HG03108 (cell line): ENCODE results near the gene AHCYL1.
A peak's percentile ranks its signal among the peaks of the same experiment; 100 is the strongest.
"Not testable (repeated sequence)": the region's sequence is repeated elsewhere in the genome, so short reads cannot be mapped to it uniquely, and the experiment has no call there.

Experiments
- ATAC-seq: cut with Tn5 transposase; IDR thresholded peaks from one replicate; pipeline ENCODE4 v1.9.1; 2021; ENCODE audit warnings: moderate library complexity; ENCODE audit not compliant: unreplicated experiment

AHCYL1 gene

GRCh38 chr1:109996476-109996875 is 11.9 kb downstream of the AHCYL1 start:
- no peak for ATAC-seq

GRCh38 chr1:109997204-109997866 is 12.8 kb downstream of the AHCYL1 start:
- ATAC-seq: no peak

GRCh38 chr1:109997867-109998229 is 13.3 kb downstream of the AHCYL1 start:
- ATAC-seq: no peak

GRCh38 chr1:110002695-110003094 is 18.1 kb downstream of the AHCYL1 start:
- no peak for ATAC-seq

GRCh38 chr1:110003747-110004428 is 19.3 kb downstream of the AHCYL1 start:
- ATAC-seq: peak; percentile 70

GRCh38 chr1:110004583-110004982 is 20.0 kb downstream of the AHCYL1 start:
- ATAC-seq: no peak

- ATAC-seq: no peak
Measured at GRCh38 chr1:110005971-110006370, 21.4 kb downstream of the AHCYL1 start.

- no peak for ATAC-seq
Measured at GRCh38 chr1:110006516-110006915, 22.0 kb downstream of the AHCYL1 start.

GRCh38 chr1:110007046-110007830 is 22.7 kb downstream of the AHCYL1 start:
- ATAC-seq: no peak

- no peak for ATAC-seq
Measured at GRCh38 chr1:110008971-110009565, 24.5 kb downstream of the AHCYL1 start.

- ATAC-seq: peak; percentile 94
Measured at GRCh38 chr1:110011527-110012041, 27.0 kb downstream of the AHCYL1 start.

- peak; percentile 53 for ATAC-seq
Measured at GRCh38 chr1:110012100-110012780, 27.7 kb downstream of the AHCYL1 start.

GRCh38 chr1:110017792-110018191 is 33.2 kb downstream of the AHCYL1 start:
- no peak for ATAC-seq

- no peak for ATAC-seq
Measured at GRCh38 chr1:110018396-110018795, 33.8 kb downstream of the AHCYL1 start.

- ATAC-seq: no peak
Measured at GRCh38 chr1:110019770-110020169, 35.2 kb downstream of the AHCYL1 start.

- no peak for ATAC-seq
Measured at GRCh38 chr1:110021285-110021684, 36.7 kb downstream of the AHCYL1 start.

- no peak for ATAC-seq
Measured at GRCh38 chr1:110024613-110025012, 40.0 kb downstream of the AHCYL1 start.

GRCh38 chr1:110030687-110031086 is 46.1 kb downstream of the AHCYL1 start:
- not testable (repeated sequence) for ATAC-seq

GRCh38 chr1:110032327-110032726 is 47.8 kb downstream of the AHCYL1 start:
- ATAC-seq: no peak

- no peak for ATAC-seq
Measured at GRCh38 chr1:110033421-110033820, 48.9 kb downstream of the AHCYL1 start.

GRCh38 chr1:110034040-110034450 is 49.5 kb downstream of the AHCYL1 start:
- ATAC-seq: no peak
